ENCODE measurements around the gene NFXL1.
"Not testable (repeated sequence)": the region's sequence is repeated elsewhere in the genome, so short reads cannot be mapped to it uniquely, and the experiment has no call there.

NFXL1 gene

GRCh38 chr4:47914220-47914925, at the start of gene NFXL1:
Gene NFXL1, minus strand, starts transcription at chr4:47914583. Its CDS starts 380 bp downstream, at chr4:47914203.
- DNase-seq (ENCODE audit: low read depth in 2 of 2), result peak; percentile 91

GRCh38 chr4:47954677-47955076, 40.3 kb upstream of the NFXL1 start:
- no peak for DNase-seq (ENCODE audit: low read depth in 2 of 2)

- DNase-seq (ENCODE audit: low read depth in 2 of 2), result no peak
These were observed 39.9 kb upstream of the NFXL1 start for GRCh38 chr4:47954245-47954644.

GRCh38 chr4:47945930-47946726, 31.7 kb upstream of the NFXL1 start:
- no peak for DNase-seq (ENCODE audit: low read depth in 2 of 2)

GRCh38 chr4:47942081-47942819, 27.9 kb upstream of the NFXL1 start:
- no peak for DNase-seq (ENCODE audit: low read depth in 2 of 2)

GRCh38 chr4:47939456-47939855, 25.1 kb upstream of the NFXL1 start:
- DNase-seq (ENCODE audit: low read depth in 2 of 2), result no peak

GRCh38 chr4:47936336-47936735, 22.0 kb upstream of the NFXL1 start:
- DNase-seq (ENCODE audit: low read depth in 2 of 2), result no peak

GRCh38 chr4:47933840-47934239, 19.5 kb upstream of the NFXL1 start:
- no peak for DNase-seq (ENCODE audit: low read depth in 2 of 2)

- DNase-seq (ENCODE audit: low read depth in 2 of 2), result no peak
These were observed 16.8 kb upstream of the NFXL1 start for GRCh38 chr4:47930971-47931804.

- DNase-seq (ENCODE audit: low read depth in 2 of 2), result no peak
These were observed 15.4 kb upstream of the NFXL1 start for GRCh38 chr4:47929682-47930201.

GRCh38 chr4:47926667-47927258, 12.4 kb upstream of the NFXL1 start:
- DNase-seq (ENCODE audit: low read depth in 2 of 2), result peak in 1 of 2 donors; percentile 7

- DNase-seq (ENCODE audit: low read depth in 2 of 2), result not testable (repeated sequence)
These were observed 8.9 kb upstream of the NFXL1 start for GRCh38 chr4:47923261-47923608.

- DNase-seq (ENCODE audit: low read depth in 2 of 2), result not testable (repeated sequence)
These were observed 8.3 kb upstream of the NFXL1 start for GRCh38 chr4:47922436-47923260.

- DNase-seq (ENCODE audit: low read depth in 2 of 2), result not testable (repeated sequence)
These were observed 2.8 kb upstream of the NFXL1 start for GRCh38 chr4:47917163-47917562.

- DNase-seq (ENCODE audit: low read depth in 2 of 2), result no peak
These were observed 995 bp upstream of the NFXL1 start for GRCh38 chr4:47915378-47915777.

- no peak for DNase-seq (ENCODE audit: low read depth in 2 of 2)
These were observed 499 bp upstream of the NFXL1 start for GRCh38 chr4:47914926-47915237.

- no peak for DNase-seq (ENCODE audit: low read depth in 2 of 2)
These were observed 543 bp downstream of the NFXL1 start for GRCh38 chr4:47913861-47914219.

GRCh38 chr4:47913330-47913729, 1.1 kb downstream of the NFXL1 start:
- DNase-seq (ENCODE audit: low read depth in 2 of 2), result no peak

GRCh38 chr4:47907089-47907646, 7.2 kb downstream of the NFXL1 start:
- no peak for DNase-seq (ENCODE audit: low read depth in 2 of 2)

- DNase-seq (ENCODE audit: low read depth in 2 of 2), result no peak
These were observed 14.7 kb downstream of the NFXL1 start for GRCh38 chr4:47899639-47900038.

Data from stimulated activated CD8-positive, alpha-beta memory T cell treated with anti-CD3 and anti-CD28 coated beads, Interleukin-7, amount 100 ng/mL, for 1 hour (primary cell).